Gastrocnemius medialis (tissue), 4 donors: ENCODE data around the gene COL4A4.

ENCODE experiments used
- POLR2A ChIP-seq, 2 donors: fragments of 450-650 bp; IDR thresholded peaks; one replicate each; pipeline ENCODE4 v1.6.1; 2017; ENCODE audit warnings: antibody characterized with exemption in 2 of 2, mild to moderate bottlenecking in 2 of 2, moderate library complexity in 2 of 2
- TF ChIP-seq, protein P1 (sequence below), 5 experiments: fragments of 450-650 bp in 3 of 5; fragments of 200-600 bp in 2 of 5; sonication (generic) in 2 of 5; IDR thresholded peaks in 4 of 5; conservative IDR thresholded peaks in 1 of 5; 1 replicate in 4 of 5; 2 replicates in 1 of 5; pipeline ENCODE4 v1.5.1; 2016 to 2019; ENCODE audit warnings: antibody characterized with exemption in 5 of 5, mild to moderate bottlenecking in 3 of 5, moderate library complexity in 3 of 5

DNA sequence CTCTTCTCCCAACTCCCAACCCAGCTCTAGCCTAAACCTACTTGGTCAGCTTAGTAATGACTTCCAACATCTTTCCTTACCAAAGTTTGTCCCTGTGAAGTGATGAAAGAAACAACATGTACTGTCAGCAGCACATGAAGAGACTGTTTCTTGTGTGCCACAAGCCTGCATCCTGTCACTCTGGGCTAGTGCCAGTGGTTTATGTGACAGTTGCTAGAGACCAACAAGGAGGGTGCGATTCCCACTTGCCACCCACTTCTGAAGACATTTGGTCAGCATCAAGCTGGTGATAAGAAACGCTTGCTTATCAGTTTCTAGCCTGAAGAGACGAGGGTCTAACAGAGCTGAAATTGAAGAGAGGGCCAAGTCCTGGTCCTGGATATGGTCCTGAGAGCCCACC, 132.6 kb downstream of the COL4A4 start:
- TF ChIP-seq, protein P1, sequence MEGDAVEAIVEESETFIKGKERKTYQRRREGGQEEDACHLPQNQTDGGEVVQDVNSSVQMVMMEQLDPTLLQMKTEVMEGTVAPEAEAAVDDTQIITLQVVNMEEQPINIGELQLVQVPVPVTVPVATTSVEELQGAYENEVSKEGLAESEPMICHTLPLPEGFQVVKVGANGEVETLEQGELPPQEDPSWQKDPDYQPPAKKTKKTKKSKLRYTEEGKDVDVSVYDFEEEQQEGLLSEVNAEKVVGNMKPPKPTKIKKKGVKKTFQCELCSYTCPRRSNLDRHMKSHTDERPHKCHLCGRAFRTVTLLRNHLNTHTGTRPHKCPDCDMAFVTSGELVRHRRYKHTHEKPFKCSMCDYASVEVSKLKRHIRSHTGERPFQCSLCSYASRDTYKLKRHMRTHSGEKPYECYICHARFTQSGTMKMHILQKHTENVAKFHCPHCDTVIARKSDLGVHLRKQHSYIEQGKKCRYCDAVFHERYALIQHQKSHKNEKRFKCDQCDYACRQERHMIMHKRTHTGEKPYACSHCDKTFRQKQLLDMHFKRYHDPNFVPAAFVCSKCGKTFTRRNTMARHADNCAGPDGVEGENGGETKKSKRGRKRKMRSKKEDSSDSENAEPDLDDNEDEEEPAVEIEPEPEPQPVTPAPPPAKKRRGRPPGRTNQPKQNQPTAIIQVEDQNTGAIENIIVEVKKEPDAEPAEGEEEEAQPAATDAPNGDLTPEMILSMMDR (IDR thresholded peaks at IDR 0.05 in 4 of 5, conservative IDR thresholded peaks at IDR 0.05 in 1 of 5), result no peak
- TF ChIP-seq POLR2A (IDR thresholded peaks at IDR 0.05), result no peak
